ENCODE data around the gene OCRL.

The OCRL gene

GRCh38 chrX:129540068-129540653 is at the start of gene OCRL:
Gene OCRL, plus strand, starts transcription at chrX:129540259. Its CDS starts 181 bp downstream, at chrX:129540440.
- no peak for DNase-seq (ENCODE audit: low read depth)

- no peak for DNase-seq (ENCODE audit: low read depth)
Measured at GRCh38 chrX:129490330-129490729, 49.7 kb upstream of the OCRL start.

GRCh38 chrX:129493643-129494042 is 46.4 kb upstream of the OCRL start:
- peak; percentile 33 for DNase-seq (ENCODE audit: low read depth)

GRCh38 chrX:129494887-129495286 is 45.2 kb upstream of the OCRL start:
- no peak for DNase-seq (ENCODE audit: low read depth)

- no peak for DNase-seq (ENCODE audit: low read depth)
Measured at GRCh38 chrX:129495900-129496299, 44.2 kb upstream of the OCRL start.

- DNase-seq (ENCODE audit: low read depth), result no peak
Measured at GRCh38 chrX:129496625-129497024, 43.4 kb upstream of the OCRL start.

- no peak for DNase-seq (ENCODE audit: low read depth)
Measured at GRCh38 chrX:129497146-129497843, 42.8 kb upstream of the OCRL start.

GRCh38 chrX:129510331-129510730 is 29.7 kb upstream of the OCRL start:
- no peak for DNase-seq (ENCODE audit: low read depth)

GRCh38 chrX:129511689-129512088 is 28.4 kb upstream of the OCRL start:
- DNase-seq (ENCODE audit: low read depth), result no peak

- DNase-seq (ENCODE audit: low read depth), result no peak
Measured at GRCh38 chrX:129512409-129512808, 27.6 kb upstream of the OCRL start.

- DNase-seq (ENCODE audit: low read depth), result no peak
Measured at GRCh38 chrX:129516402-129516801, 23.7 kb upstream of the OCRL start.

GRCh38 chrX:129520151-129520550 is 19.9 kb upstream of the OCRL start:
- no peak for DNase-seq (ENCODE audit: low read depth)

- DNase-seq (ENCODE audit: low read depth), result no peak
Measured at GRCh38 chrX:129522184-129523078, 17.6 kb upstream of the OCRL start.

- DNase-seq (ENCODE audit: low read depth), result no peak
Measured at GRCh38 chrX:129523079-129523911, 16.8 kb upstream of the OCRL start, which contains the start of gene SMARCA1. Gene SMARCA1, minus strand, starts transcription at chrX:129523490. Its CDS starts 120 bp downstream, at chrX:129523370.

- DNase-seq (ENCODE audit: low read depth), result no peak
Measured at GRCh38 chrX:129524250-129524850, 15.7 kb upstream of the OCRL start.

GRCh38 chrX:129525162-129525561 is 14.9 kb upstream of the OCRL start:
- no peak for DNase-seq (ENCODE audit: low read depth)

GRCh38 chrX:129525896-129526295 is 14.2 kb upstream of the OCRL start:
- no peak for DNase-seq (ENCODE audit: low read depth)

GRCh38 chrX:129529685-129530281 is 10.3 kb upstream of the OCRL start:
- no peak for DNase-seq (ENCODE audit: low read depth)

- DNase-seq (ENCODE audit: low read depth), result no peak
Measured at GRCh38 chrX:129530410-129530809, 9.6 kb upstream of the OCRL start.

- DNase-seq (ENCODE audit: low read depth), result no peak
Measured at GRCh38 chrX:129531132-129531531, 8.9 kb upstream of the OCRL start.
